AG09309 (cell line): ENCODE data around the gene PTPRB.
"Not testable (repeated sequence)": the region's sequence is repeated elsewhere in the genome, so short reads cannot be mapped to it uniquely, and the experiment has no call there.

Source experiments
- DNase-seq: peaks from one replicate; pipeline ENCODE4 v3.0.0-alpha.2; 2010; ENCODE audit warnings: low read depth
- H3K4me3 ChIP-seq: 2 replicates; pipeline ENCODE4 v1.5.1; 2011; ENCODE audit warnings: mild to moderate bottlenecking, low read depth, low read length, moderate library complexity; ENCODE audit not compliant: control insufficient read depth
- CTCF ChIP-seq: IDR thresholded peaks from 2 replicates; pipeline ENCODE4 v1.5.1; 2011; ENCODE audit warnings: mild to moderate bottlenecking, low read depth, low read length, inconsistent platforms; ENCODE audit not compliant: insufficient read depth, control insufficient read depth; ENCODE audit errors: missing control alignments

The PTPRB gene

GRCh38 chr12:70529647-70530046 is 107.6 kb downstream of the PTPRB start:
- TF ChIP-seq CTCF = no peak
- DNase-seq = no peak
- no peak overlapping the region for H3K4me3 ChIP-seq

GRCh38 chr12:70520847-70521246 is 116.4 kb downstream of the PTPRB start:
- H3K4me3 ChIP-seq = no peak overlapping the region
- TF ChIP-seq CTCF = no peak
- DNase-seq = no peak

DNA sequence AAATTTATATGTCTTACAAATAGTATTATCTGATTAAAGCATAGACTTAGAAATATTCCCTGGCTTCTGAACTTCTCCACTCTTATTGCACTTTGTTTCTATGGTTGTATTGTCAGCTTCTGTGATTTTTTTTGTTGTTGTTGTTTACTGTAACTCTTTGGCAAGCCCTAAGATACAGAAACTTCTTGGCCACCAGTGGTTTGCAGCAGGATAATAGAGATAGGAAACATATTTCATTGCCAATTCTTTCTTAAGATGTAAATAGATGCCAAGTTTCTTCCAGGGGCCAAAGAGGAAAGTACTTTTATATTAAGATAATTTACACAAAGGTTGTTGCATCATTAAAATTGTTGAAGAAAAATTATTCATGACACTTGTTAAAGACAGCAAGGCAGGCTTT is 123.8 kb downstream of the PTPRB start:
- TF ChIP-seq CTCF = no peak
- DNase-seq = no peak
- no peak overlapping the region for H3K4me3 ChIP-seq

DNA sequence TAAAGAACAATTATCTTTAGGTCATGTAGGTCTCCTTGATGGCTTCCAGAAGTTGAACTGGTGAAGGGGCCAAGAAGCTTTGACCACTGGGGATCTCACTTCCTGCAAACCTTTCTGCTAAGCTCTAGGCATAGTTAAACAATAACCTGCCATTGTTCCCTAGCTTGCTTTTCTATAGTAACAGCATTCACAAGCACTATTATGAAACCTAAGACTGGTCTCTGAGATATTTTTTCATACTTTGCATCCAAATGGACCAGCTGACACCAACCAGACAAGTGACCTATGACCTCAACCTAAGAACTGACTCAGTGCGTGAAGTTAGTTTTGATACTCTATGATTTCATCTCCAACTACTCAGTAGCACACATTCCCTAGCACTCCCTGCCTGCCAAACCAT is 129.1 kb downstream of the PTPRB start:
- no peak for DNase-seq
- TF ChIP-seq CTCF = no peak
- H3K4me3 ChIP-seq = no peak overlapping the region

- no peak for DNase-seq
- TF ChIP-seq CTCF = no peak
- no peak overlapping the region for H3K4me3 ChIP-seq
Measured at GRCh38 chr12:70507442-70507841, 129.8 kb downstream of the PTPRB start.

DNA sequence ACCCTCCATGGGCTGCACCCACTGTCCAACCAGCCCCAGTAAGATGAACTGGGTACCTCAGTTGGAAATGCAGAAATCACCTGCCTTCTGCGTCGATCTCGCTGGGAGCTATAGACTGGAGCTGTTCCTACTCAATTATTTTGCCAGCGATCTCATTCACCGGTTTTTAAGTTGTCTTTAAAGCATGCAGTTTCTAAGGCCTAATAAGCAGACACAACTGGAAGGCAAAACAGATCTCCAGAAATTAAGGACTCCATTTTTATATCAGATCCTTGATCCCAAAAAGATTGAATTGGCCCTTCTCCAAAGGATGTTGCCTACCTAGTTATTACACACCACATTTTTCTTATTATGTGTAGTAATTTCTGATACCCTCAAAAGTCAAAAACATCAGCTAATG is 139.7 kb downstream of the PTPRB start:
- TF ChIP-seq CTCF = no peak
- H3K4me3 ChIP-seq = no peak overlapping the region
- DNase-seq = no peak

- not testable (repeated sequence) for DNase-seq, H3K4me3 ChIP-seq
Measured at GRCh38 chr12:70492904-70493303, 144.3 kb downstream of the PTPRB start.

DNA sequence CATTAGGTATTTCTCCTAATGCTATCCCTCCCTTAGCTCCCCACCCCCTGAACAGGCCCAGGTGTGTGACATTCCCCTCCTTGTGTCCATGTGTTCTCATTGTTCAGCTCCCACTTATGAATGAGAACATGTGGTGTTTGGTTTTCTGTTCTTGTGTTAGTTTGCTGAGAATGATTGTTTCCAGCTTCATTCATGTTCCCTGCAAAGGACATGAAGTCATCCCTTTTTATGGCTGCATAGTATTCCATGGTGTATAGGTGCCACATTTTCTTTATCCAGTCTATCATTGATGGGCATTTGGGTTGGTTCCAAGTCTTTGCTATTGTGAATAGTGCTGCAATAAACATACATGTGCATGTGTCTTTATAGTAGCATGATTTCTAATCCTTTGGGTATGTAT is 146.3 kb downstream of the PTPRB start:
- not testable (repeated sequence) for DNase-seq, H3K4me3 ChIP-seq
